GOT3 (cell line): Measurements from ENCODE around the gene IGF2BP2.
"Not testable (repeated sequence)": the region's sequence is repeated elsewhere in the genome, so short reads cannot be mapped to it uniquely, and the experiment has no call there.

Source experiments
- DNase-seq: peaks from one replicate; lab custom pipeline; 2025; ENCODE audit warnings: mixed read lengths; lab: John Stamatoyannopoulos, UW

Gene IGF2BP2

GRCh38 chr3:185712337-185712736 is 112.5 kb downstream of the IGF2BP2 start:
- no peak for DNase-seq

- no peak for DNase-seq
Measured at GRCh38 chr3:185711255-185711870, 113.5 kb downstream of the IGF2BP2 start.

GRCh38 chr3:185709251-185709955 is 115.4 kb downstream of the IGF2BP2 start:
- no peak for DNase-seq

- no peak for DNase-seq
Measured at GRCh38 chr3:185708392-185708791, 116.5 kb downstream of the IGF2BP2 start.

- no peak for DNase-seq
Measured at GRCh38 chr3:185705498-185705897, 119.3 kb downstream of the IGF2BP2 start.

GRCh38 chr3:185702262-185703225 is 122.3 kb downstream of the IGF2BP2 start:
- DNase-seq: no peak

- no peak for DNase-seq
Measured at GRCh38 chr3:185701611-185702261, 123.1 kb downstream of the IGF2BP2 start.

GRCh38 chr3:185699927-185700326 is 124.9 kb downstream of the IGF2BP2 start:
- DNase-seq: no peak

- not testable (repeated sequence) for DNase-seq
Measured at GRCh38 chr3:185697228-185697627, 127.6 kb downstream of the IGF2BP2 start.

GRCh38 chr3:185696039-185696438 is 128.8 kb downstream of the IGF2BP2 start:
- no peak for DNase-seq

GRCh38 chr3:185693985-185694653 is 130.7 kb downstream of the IGF2BP2 start:
- no peak for DNase-seq

GRCh38 chr3:185691622-185692021 is 133.2 kb downstream of the IGF2BP2 start:
- no peak for DNase-seq

GRCh38 chr3:185687271-185687878 is 137.5 kb downstream of the IGF2BP2 start:
- DNase-seq: no peak

GRCh38 chr3:185685231-185686035 is 139.4 kb downstream of the IGF2BP2 start:
- DNase-seq: no peak

- no peak for DNase-seq
Measured at GRCh38 chr3:185680231-185680630, 144.6 kb downstream of the IGF2BP2 start.

GRCh38 chr3:185678027-185678426 is 146.8 kb downstream of the IGF2BP2 start:
- no peak for DNase-seq

GRCh38 chr3:185677146-185677829 is 147.6 kb downstream of the IGF2BP2 start:
- no peak for DNase-seq

GRCh38 chr3:185667574-185667973 is 157.3 kb downstream of the IGF2BP2 start:
- no peak for DNase-seq

- no peak for DNase-seq
Measured at GRCh38 chr3:185663929-185664328, 160.9 kb downstream of the IGF2BP2 start.

- DNase-seq: no peak
Measured at GRCh38 chr3:185661772-185662171, 163.1 kb downstream of the IGF2BP2 start.
